ENCODE measurements around the gene SCUBE1. TPM values are rescaled to one million over a fixed set of nuclear protein-coding genes. Genes with fewer than 3 reads are reported as not detected.

Gene SCUBE1
- total RNA-seq, 1 donor from 2014 or later, result 42.8 TPM

- H3K4me3 Mint-ChIP-seq, result no peak overlapping the region
- peak overlapping the region; percentile 37 for H3K27ac Mint-ChIP-seq
- peaks cover 11% of the 10 kb centered on the region for H3K27me3 Mint-ChIP-seq
- peak; percentile 97 for TF ChIP-seq CTCF (conservative IDR thresholded peaks at IDR 0.05)
- H3K36me3 Mint-ChIP-seq, result no peaks in the 10 kb centered on the region
- DNase-seq (ENCODE audit: extremely low spot score, unreplicated experiment), result no peak
- H3K4me1 Mint-ChIP-seq (ENCODE audit: unreplicated experiment), result peaks cover 34% of the 10 kb centered on the region
- H3K9me3 Mint-ChIP-seq, result no peaks in the 10 kb centered on the region
Observed at GRCh38 chr22:43230971-43231723, 112.0 kb downstream of the SCUBE1 start.

GRCh38 chr22:43230571-43230970, 112.6 kb downstream of the SCUBE1 start:
- Mint-ChIP-seq H3K4me1 (ENCODE audit: unreplicated experiment) (peaks cover 34% of the 10 kb centered on the region), H3K36me3 (no peaks in the 10 kb centered on the region), H3K9me3 (no peaks in the 10 kb centered on the region), H3K27me3 (peaks cover 16% of the 10 kb centered on the region), H3K27ac (no peak overlapping the region), H3K4me3 (no peak overlapping the region)
- no peak for DNase-seq (ENCODE audit: extremely low spot score, unreplicated experiment)
- no peak for TF ChIP-seq CTCF (conservative IDR thresholded peaks at IDR 0.05)

- Mint-ChIP-seq H3K4me3 (no peak overlapping the region), H3K9me3 (no peaks in the 10 kb centered on the region), H3K27ac (no peak overlapping the region), H3K27me3 (peaks cover 21% of the 10 kb centered on the region), H3K4me1 (ENCODE audit: unreplicated experiment) (peaks cover 36% of the 10 kb centered on the region), H3K36me3 (no peaks in the 10 kb centered on the region)
- DNase-seq (ENCODE audit: extremely low spot score, unreplicated experiment), result no peak
- TF ChIP-seq CTCF (conservative IDR thresholded peaks at IDR 0.05), result no peak
Observed at GRCh38 chr22:43228863-43229262, 114.3 kb downstream of the SCUBE1 start.

- no peak for DNase-seq (ENCODE audit: extremely low spot score, unreplicated experiment)
- Mint-ChIP-seq H3K36me3 (no peaks in the 10 kb centered on the region), H3K27ac (peak overlapping the region; percentile 15), H3K27me3 (peaks cover 25% of the 10 kb centered on the region), H3K4me3 (no peak overlapping the region), H3K4me1 (ENCODE audit: unreplicated experiment) (peaks cover 34% of the 10 kb centered on the region), H3K9me3 (no peaks in the 10 kb centered on the region)
- TF ChIP-seq CTCF (conservative IDR thresholded peaks at IDR 0.05), result peak; percentile 61
Observed at GRCh38 chr22:43228330-43228729, 114.8 kb downstream of the SCUBE1 start.

- H3K4me1 Mint-ChIP-seq (ENCODE audit: unreplicated experiment), result peaks cover 33% of the 10 kb centered on the region
Observed at GRCh38 chr22:43227239-43227630, 115.9 kb downstream of the SCUBE1 start.

More at GRCh38 chr22:43227239-43227630, 115.9 kb downstream of the SCUBE1 start:
- Mint-ChIP-seq H3K9me3 (no peaks in the 10 kb centered on the region), H3K27me3 (peaks cover 25% of the 10 kb centered on the region), H3K36me3 (no peaks in the 10 kb centered on the region), H3K4me3 (no peak overlapping the region), H3K27ac (no peak overlapping the region)
- no peak for TF ChIP-seq CTCF (conservative IDR thresholded peaks at IDR 0.05)
- no peak for DNase-seq (ENCODE audit: extremely low spot score, unreplicated experiment)
